AG09319 (cell line): ENCODE measurements around the gene GSE1.

ENCODE experiments used
- DNase-seq: peaks from one replicate; pipeline ENCODE4 v3.0.0-alpha.2; 2010; ENCODE audit warnings: low read depth; ENCODE audit errors: extremely low read depth
- TF ChIP-seq, protein P1 (sequence below): IDR thresholded peaks from 2 replicates; pipeline ENCODE4 v1.5.1; 2011; ENCODE audit warnings: low read depth, mild to moderate bottlenecking, inconsistent platforms, low read length, moderate library complexity

GSE1 gene

DNA sequence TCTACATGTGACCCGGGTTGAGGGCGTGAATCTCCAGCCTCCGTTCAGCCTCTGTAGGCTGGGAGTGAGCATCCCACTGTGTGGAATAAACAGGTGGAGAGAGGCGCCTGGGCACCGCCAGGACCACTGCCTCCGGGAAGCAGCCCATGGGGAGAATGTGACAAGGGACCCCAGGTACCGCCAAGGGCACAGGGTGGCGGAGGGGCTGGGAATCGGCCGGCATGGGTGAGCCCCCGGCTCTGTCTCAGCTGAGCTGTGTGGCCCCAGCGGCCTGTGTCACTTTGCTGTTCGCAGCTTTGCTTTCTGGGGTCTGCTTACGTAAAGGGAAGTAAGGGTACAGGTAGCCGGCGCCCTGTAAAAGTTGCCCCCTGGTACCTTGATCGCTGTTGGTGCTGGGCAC is 11.5 kb downstream of the GSE1 start:
- DNase-seq = no peak
- TF ChIP-seq, protein P1, sequence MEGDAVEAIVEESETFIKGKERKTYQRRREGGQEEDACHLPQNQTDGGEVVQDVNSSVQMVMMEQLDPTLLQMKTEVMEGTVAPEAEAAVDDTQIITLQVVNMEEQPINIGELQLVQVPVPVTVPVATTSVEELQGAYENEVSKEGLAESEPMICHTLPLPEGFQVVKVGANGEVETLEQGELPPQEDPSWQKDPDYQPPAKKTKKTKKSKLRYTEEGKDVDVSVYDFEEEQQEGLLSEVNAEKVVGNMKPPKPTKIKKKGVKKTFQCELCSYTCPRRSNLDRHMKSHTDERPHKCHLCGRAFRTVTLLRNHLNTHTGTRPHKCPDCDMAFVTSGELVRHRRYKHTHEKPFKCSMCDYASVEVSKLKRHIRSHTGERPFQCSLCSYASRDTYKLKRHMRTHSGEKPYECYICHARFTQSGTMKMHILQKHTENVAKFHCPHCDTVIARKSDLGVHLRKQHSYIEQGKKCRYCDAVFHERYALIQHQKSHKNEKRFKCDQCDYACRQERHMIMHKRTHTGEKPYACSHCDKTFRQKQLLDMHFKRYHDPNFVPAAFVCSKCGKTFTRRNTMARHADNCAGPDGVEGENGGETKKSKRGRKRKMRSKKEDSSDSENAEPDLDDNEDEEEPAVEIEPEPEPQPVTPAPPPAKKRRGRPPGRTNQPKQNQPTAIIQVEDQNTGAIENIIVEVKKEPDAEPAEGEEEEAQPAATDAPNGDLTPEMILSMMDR = no peak

DNA sequence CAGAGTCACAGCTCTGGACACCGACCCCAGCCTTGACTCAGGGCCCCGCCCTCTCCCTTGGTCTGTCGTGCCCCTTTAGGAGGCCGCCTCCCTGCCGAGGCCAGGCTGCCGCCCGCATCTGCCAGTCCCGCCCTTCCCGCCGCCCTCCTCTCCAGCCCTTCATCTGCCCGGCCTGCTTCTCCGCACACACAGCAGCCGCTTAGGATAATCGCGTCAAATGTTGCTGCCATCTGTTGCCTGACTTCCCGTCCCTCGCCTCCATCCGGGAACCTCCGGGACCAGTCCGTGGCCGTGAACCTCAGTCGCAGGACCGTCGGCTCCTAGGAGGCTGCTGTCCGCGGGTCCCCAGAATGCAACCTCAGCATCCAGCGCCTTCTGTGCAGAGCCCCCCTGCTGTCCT is 11.9 kb downstream of the GSE1 start:
- TF ChIP-seq, protein P1 = no peak
- DNase-seq = no peak

DNA sequence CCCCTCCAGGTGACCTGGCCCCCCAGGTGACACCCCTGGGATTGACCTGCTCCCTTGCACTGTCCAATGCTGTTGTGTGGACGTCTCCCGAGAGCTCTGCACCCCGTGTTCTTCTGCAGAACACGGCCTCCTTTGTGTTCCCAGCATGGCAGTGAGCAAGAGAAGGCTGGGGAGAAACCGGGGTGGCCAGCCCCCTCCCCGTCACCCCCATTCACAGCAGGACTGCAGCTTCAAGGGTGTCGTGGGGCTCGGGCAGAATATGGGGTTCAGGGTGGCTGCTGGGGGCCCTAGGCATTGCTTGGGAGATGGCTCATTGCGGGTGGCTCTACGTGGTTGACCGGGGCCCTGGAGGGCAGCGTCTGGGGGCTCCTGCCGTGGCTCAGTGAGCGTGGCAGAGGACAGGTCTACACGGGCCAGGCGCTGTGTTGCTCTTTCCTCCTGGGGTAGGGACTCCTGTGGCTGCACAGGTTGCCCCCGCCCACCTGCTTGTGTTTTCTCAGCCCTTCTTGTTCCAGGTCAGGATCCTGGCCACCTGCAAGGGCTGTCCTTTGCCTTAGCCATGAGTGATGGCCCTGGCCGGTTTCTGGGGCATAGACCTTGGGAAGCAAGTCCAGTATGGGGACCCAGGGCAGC is 12.5 kb downstream of the GSE1 start:
- TF ChIP-seq, protein P1 = no peak
- DNase-seq = no peak

DNA sequence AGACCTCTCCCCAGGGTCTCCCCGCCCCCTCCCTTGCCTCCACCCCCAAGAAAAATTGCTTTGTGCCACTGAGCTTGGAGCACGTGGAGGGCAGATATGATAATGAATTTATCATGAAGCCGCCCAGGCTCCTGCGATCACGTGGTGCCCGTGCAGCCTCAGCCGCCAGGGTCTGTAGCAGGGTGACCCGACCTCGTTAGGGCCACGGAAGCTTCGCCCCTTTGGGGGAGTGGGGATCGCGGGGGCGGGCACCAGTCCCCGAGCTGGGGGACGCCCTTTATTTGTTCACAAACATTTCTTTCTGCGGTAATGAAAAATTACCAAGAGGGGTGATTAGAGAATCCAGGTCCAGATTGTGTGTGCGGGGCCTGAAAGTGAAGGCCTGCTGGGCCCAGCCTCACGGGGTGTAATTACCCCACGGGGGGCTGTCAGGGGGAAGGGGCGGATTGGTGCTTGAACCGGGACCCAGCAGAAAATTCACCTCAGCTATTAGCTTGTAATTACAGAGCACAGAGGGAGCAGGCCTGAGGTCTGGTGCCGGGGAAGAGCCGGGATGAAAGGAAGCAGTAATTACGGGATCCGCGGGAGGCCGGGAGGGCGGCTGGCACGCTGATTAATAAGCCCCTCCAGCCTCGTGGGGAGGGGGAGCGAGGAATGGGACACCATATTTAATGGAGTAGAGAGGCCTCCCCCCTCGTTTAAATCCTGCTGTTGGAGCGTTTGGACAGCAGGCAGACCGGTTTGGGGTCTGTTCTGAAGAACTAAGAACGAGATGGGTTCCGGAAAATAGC is 13.3 kb downstream of the GSE1 start:
- TF ChIP-seq, protein P1 = no peak
- DNase-seq = no peak

DNA sequence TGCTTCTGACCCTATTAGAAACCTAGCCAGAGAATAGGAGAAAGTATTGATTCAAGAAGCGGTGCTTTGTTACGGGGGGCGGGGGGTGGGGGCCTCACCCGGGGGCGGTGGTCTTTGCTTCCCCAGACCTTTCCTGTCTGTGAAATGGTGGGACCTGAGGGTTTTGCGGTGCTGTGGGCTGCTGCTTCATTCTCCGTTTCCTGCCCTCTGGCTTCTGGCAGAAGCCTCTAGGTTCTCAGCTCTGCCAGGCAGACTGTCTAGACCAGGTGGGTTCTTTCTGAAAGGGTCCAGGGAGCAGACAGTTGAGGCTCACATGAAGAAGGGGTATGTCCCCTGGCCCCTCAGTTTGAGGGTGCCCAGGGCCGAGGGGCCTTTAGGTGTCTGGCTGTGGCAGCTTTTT is 14.0 kb downstream of the GSE1 start:
- no peak for DNase-seq
- TF ChIP-seq, protein P1 = no peak

DNA sequence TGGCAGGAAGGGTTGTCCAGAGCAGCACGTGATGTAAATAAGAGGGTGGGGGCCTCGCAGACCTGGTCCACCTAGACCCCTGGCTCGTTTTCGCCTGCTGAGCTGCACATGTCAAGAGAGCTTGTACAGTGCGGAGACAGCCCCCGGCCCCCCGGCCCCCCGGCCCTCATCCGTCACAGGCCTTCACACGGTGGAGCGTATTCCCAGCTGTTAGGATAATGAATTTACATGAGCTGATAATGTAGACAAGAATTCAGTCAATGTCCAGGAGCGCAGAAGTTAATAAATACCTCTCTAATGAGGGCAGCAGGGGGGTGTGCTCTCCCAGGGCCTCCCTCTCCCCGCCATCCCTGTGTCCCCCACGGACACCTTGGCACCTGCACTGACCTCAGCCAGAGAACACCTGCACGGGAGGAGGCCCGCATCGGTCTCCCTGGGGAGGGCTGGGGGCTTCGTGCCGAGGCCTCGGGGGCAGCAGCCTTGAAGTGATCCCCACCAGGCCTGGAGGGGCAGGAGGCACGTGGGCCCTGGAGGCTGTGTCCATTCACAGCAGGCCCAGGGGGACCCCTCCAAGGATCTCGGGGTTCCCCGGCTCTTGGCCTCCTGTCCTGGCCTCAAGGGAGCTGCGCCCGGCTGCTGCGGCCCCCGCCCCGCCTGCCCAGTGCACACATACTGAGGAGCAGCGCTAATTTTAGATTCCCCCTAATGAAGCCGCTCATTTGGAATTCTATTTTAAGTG is 14.6 kb downstream of the GSE1 start:
- TF ChIP-seq, protein P1 = no peak
- DNase-seq = no peak

DNA sequence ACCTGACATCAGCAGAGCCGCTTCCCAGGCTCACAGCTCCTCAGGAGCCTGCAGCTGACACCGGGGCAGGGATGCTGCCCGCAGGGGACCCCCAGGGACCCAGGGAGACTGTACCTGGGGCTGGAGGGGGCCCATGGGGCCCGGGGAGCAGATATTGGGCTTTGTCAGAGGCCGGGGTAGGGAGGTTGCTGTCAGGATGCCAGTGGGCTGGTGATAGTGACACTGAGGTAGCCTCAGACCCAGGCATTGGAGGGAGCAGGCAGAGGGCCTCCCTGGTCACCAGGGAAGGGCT is 15.1 kb downstream of the GSE1 start:
- no peak for DNase-seq
- TF ChIP-seq, protein P1 = no peak
